Stimulated activated CD4-positive, alpha-beta T cell treated with anti-CD3 and anti-CD28 coated beads, TNF-alpha, amount 100 ng/mL, for 4 hours (primary cell): Measurements from ENCODE around the gene HSD3B7.

Experiments
- DNase-seq, 3 experiments: peaks; one replicate each; pipeline ENCODE4 v3.0.0-alpha.2; 2020; ENCODE audit warnings: low read depth in 3 of 3

HSD3B7 gene

GRCh38 chr16:30956601-30957455 lies 28.2 kb upstream of the HSD3B7 start:
- DNase-seq: peak; percentile 85 to 90 (median 88)

- DNase-seq: peak; percentile 85 to 95 (median 94)
Measured at GRCh38 chr16:30957456-30958174, 27.4 kb upstream of the HSD3B7 start, which contains the start of gene SETD1A. Gene SETD1A (plus strand): TSS chr16:30957754. CDS start chr16:30958732, 978 bp downstream.

- DNase-seq: peak in 1 of 3 experiments; percentile 13
Measured at GRCh38 chr16:30958175-30959079, 26.6 kb upstream of the HSD3B7 start.

GRCh38 chr16:30961384-30961783 lies 23.6 kb upstream of the HSD3B7 start:
- DNase-seq: no peak

- no peak for DNase-seq
Measured at GRCh38 chr16:30963925-30964511, 21.0 kb upstream of the HSD3B7 start.

GRCh38 chr16:30964574-30965226 lies 20.3 kb upstream of the HSD3B7 start:
- DNase-seq: no peak

GRCh38 chr16:30965436-30965835 lies 19.6 kb upstream of the HSD3B7 start:
- no peak for DNase-seq

GRCh38 chr16:30966033-30966619 lies 18.9 kb upstream of the HSD3B7 start:
- DNase-seq: no peak

- no peak for DNase-seq
Measured at GRCh38 chr16:30967795-30968194, 17.2 kb upstream of the HSD3B7 start.

- DNase-seq: no peak
Measured at GRCh38 chr16:30969246-30969842, 15.7 kb upstream of the HSD3B7 start.

GRCh38 chr16:30971298-30971697 lies 13.7 kb upstream of the HSD3B7 start:
- DNase-seq: no peak

- no peak for DNase-seq
Measured at GRCh38 chr16:30972872-30973271, 12.1 kb upstream of the HSD3B7 start.

- no peak for DNase-seq
Measured at GRCh38 chr16:30974348-30974747, 10.7 kb upstream of the HSD3B7 start.

- DNase-seq: no peak
Measured at GRCh38 chr16:30976486-30976885, 8.5 kb upstream of the HSD3B7 start.

GRCh38 chr16:30977502-30977901 lies 7.5 kb upstream of the HSD3B7 start:
- no peak for DNase-seq

GRCh38 chr16:30979170-30980022 lies 5.6 kb upstream of the HSD3B7 start:
- DNase-seq: no peak

- no peak for DNase-seq
Measured at GRCh38 chr16:30980023-30980371, 5.0 kb upstream of the HSD3B7 start.

GRCh38 chr16:30980434-30980833 lies 4.6 kb upstream of the HSD3B7 start:
- no peak for DNase-seq

GRCh38 chr16:30980959-30981358 lies 4.0 kb upstream of the HSD3B7 start:
- DNase-seq: no peak
